Transverse colon (tissue), 4 donors: Measurements from ENCODE around the gene SARS1. TPM values are rescaled to one million over a fixed set of nuclear protein-coding genes. Genes with fewer than 3 reads are reported as not detected.

Source experiments
- DNase-seq: peaks from one replicate; pipeline ENCODE4 v3.0.0-alpha.2; 2019
- H3K27ac ChIP-seq, 4 donors: fragments of 200-600 bp; sonication (generic); 2 replicates each; pipeline ENCODE4 v1.5.1; 2016 to 2018; ENCODE audit warnings: inconsistent platforms in 4 of 4
- H3K27me3 ChIP-seq: fragments of 200-600 bp; sonication (generic); 2 replicates; pipeline ENCODE4 v1.5.1; 2017; ENCODE audit warnings: inconsistent platforms
- H3K36me3 ChIP-seq, 4 donors: fragments of 200-600 bp; sonication (generic); 2 replicates each; pipeline ENCODE4 v1.5.1; 2017 to 2019; ENCODE audit warnings: inconsistent platforms in 4 of 4
- H3K4me1 ChIP-seq, 4 donors: fragments of 200-600 bp; sonication (generic); 2 replicates each; pipeline ENCODE4 v1.5.1; 2017 to 2020; ENCODE audit warnings: inconsistent platforms in 4 of 4
- H3K4me3 ChIP-seq, 4 donors: fragments of 200-600 bp; sonication (generic); 1 replicate in 1 of 4; 2 replicates in 3 of 4; pipeline versions ENCODE4 v1.5.1 to v1.6.1; 2017 to 2019; ENCODE audit warnings: inconsistent platforms in 4 of 4
- H3K9me3 ChIP-seq, 2 donors: fragments of 200-600 bp; sonication (generic); 2 replicates each; pipeline ENCODE4 v1.5.1; 2017 to 2019; ENCODE audit warnings: inconsistent platforms in 2 of 2
- EP300 ChIP-seq: sonication (generic); formaldehyde crosslinking; IDR thresholded peaks from one replicate; pipeline ENCODE4 v1.6.1; 2017; ENCODE audit warnings: antibody characterized with exemption, low read depth
- POLR2A ChIP-seq: fragments of 450-650 bp; IDR thresholded peaks from one replicate; pipeline ENCODE4 v1.6.1; 2016; ENCODE audit warnings: antibody characterized with exemption, mild to moderate bottlenecking, moderate library complexity
- POLR2AphosphoS5 ChIP-seq, 3 donors: sonication (generic); formaldehyde crosslinking; IDR thresholded peaks; one replicate each; pipeline ENCODE4 v1.6.1; 2016; ENCODE audit warnings: antibody characterized with exemption in 3 of 3
- WGBS, 2 donors: methylation state at CpG; one replicate each; pipeline ENCODE4 v1.1.5; 2018; ENCODE audit warnings: low coverage in 1 of 2; 5-methylcytosine and 5-hydroxymethylcytosine counted together
- in situ Hi-C, 4 donors: fragments of 200-750 bp; cut with MboI; loops; one replicate each; pipeline versions ENCODE4 v1.15.0 to v1.15.1; 2017; ENCODE audit warnings: low sequenced_read_pairs in 3 of 4, low pct_ligation_motif_present in 1 of 4, low pct_unique_long_range_greater_than_20kb in 1 of 4
- intact Hi-C: fragments of 100-400 bp; cut with DNase I; formaldehyde crosslinking; loops from one replicate; pipeline ENCODE4 v1.15.1; 2023; ENCODE audit warnings: low total_unique reads
- total RNA-seq, 4 donors: library from RNA; depleted of rRNA; stranded (reverse); fragments of >200 nt; gene quantifications; one replicate each; pipeline ENCODE4 v1.1.0, GENCODE V29; 2016
- TF ChIP-seq, protein P1 (sequence below), 5 experiments: fragments of 200-600 bp in 3 of 5; fragments of 450-650 bp in 2 of 5; sonication (generic) in 3 of 5; IDR thresholded peaks; 1 replicate in 2 of 5; 2 replicates in 3 of 5; pipeline ENCODE4 v1.5.1; 2016 to 2017; ENCODE audit warnings: antibody characterized with exemption in 5 of 5, inconsistent platforms in 3 of 5, mild to moderate bottlenecking in 2 of 5, moderate library complexity in 1 of 5

Gene SARS1
- total RNA-seq, 4 donors from 2014 or later = 79.4 to 150 (median 125) TPM

DNA sequence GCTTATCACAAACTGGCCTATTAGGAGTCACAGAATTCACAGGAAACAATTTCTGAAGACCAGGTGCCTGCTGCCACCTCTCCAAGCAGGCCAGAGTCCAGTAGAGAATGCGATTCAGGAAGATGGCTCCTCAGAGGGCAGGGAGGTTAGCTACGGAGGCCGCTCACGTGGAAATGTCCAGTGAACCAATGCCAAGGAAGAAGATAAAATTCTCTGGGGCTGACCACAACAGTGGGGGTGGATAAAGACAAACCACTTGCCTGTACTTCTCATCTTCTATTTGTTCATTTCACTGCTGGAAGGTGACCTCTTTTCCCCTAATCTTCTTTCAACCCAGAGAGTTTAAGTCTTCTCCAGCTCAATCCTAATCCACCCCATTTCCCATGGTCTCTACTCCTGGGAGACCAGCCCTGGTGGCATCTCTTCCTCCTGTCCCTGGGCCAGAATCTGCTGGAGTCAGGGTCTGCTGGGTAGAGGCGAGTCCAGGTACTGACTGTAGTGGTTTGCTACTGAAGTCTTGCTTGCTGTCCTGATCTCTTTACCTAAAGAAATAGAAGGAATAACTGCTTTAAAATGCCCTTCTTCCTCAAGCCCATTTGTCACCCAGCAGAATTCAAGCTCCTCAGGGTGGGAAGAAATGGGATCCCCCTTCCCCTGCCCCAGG, 66.0 kb downstream of the SARS1 start:
- H3K4me3 ChIP-seq = no peak overlapping the region
- H3K4me1 ChIP-seq = peaks cover 13 to 44% (median 35%) of the 10 kb centered on the region in 4 donors
- DNase-seq = no peak
- H3K36me3 ChIP-seq = no peaks in the 10 kb centered on the region
- 93 to 100% methylated on average over 1 to 5 of the region's 5 CpGs for WGBS, 2 donors
- no peaks in the 10 kb centered on the region for H3K27me3 ChIP-seq
- intact Hi-C loops = loop anchor here (5.0 kb wide), 1 partner anchor 118 kb away; the partner anchor contains the start of gene SORT1
- in situ Hi-C loops = loop anchor here in 3 of 4 donors (5.0 to 25.0 kb wide), 2 partner anchors 123 to 133 kb away; no protein-coding TSS in a partner anchor
- H3K9me3 ChIP-seq = no peaks in the 10 kb centered on the region
- no peak for TF ChIP-seq POLR2A
- TF ChIP-seq, protein P1, sequence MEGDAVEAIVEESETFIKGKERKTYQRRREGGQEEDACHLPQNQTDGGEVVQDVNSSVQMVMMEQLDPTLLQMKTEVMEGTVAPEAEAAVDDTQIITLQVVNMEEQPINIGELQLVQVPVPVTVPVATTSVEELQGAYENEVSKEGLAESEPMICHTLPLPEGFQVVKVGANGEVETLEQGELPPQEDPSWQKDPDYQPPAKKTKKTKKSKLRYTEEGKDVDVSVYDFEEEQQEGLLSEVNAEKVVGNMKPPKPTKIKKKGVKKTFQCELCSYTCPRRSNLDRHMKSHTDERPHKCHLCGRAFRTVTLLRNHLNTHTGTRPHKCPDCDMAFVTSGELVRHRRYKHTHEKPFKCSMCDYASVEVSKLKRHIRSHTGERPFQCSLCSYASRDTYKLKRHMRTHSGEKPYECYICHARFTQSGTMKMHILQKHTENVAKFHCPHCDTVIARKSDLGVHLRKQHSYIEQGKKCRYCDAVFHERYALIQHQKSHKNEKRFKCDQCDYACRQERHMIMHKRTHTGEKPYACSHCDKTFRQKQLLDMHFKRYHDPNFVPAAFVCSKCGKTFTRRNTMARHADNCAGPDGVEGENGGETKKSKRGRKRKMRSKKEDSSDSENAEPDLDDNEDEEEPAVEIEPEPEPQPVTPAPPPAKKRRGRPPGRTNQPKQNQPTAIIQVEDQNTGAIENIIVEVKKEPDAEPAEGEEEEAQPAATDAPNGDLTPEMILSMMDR (IDR thresholded peaks at IDR 0.05) = no peak
- no peak for TF ChIP-seq EP300
- no peak for TF ChIP-seq POLR2AphosphoS5 (IDR thresholded peaks at IDR 0.05)
- no peak overlapping the region for H3K27ac ChIP-seq

DNA sequence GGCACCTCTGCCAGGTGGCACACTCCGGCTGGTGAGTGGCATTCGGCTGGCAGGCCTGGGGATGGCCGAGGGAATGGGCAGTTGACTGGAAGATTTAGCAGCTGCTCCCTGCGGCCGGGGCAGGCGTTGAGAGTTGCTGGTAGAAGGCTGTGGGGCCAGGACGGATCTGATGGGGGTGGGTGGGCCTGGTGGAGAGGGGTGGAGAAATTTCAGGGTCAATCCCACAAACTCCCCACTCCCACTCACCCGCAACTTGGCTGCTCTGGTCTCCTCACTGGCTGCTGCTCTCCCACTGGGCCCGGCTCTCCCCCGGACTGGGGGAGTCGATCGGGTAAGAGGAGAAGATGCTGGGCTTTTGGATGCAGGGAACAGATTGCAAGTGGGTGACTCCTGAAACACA, 67.1 kb downstream of the SARS1 start:
- Histone ChIP-seq H3K27me3 (no peaks in the 10 kb centered on the region), H3K4me1 (peaks cover 8 to 37% (median 29%) of the 10 kb centered on the region in 4 donors), H3K4me3 (no peak overlapping the region), H3K27ac (no peak overlapping the region), H3K9me3 (no peaks in the 10 kb centered on the region), H3K36me3 (no peaks in the 10 kb centered on the region)
- 94 to 96% methylated on average over 4 to 12 of the region's 12 CpGs for WGBS, 2 donors
- no peak for TF ChIP-seq POLR2AphosphoS5 (IDR thresholded peaks at IDR 0.05)
- TF ChIP-seq POLR2A = no peak
- no peak for TF ChIP-seq EP300
- TF ChIP-seq, protein P1 (IDR thresholded peaks at IDR 0.05) = no peak
- intact Hi-C loops = loop anchor here (5.0 kb wide), 1 partner anchor 116 kb away; the partner anchor contains the start of gene SORT1
- in situ Hi-C loops = loop anchor here in 1 of 4 donors (25.0 kb wide), 1 partner anchor 131 kb away; no protein-coding TSS in a partner anchor
- no peak for DNase-seq

DNA sequence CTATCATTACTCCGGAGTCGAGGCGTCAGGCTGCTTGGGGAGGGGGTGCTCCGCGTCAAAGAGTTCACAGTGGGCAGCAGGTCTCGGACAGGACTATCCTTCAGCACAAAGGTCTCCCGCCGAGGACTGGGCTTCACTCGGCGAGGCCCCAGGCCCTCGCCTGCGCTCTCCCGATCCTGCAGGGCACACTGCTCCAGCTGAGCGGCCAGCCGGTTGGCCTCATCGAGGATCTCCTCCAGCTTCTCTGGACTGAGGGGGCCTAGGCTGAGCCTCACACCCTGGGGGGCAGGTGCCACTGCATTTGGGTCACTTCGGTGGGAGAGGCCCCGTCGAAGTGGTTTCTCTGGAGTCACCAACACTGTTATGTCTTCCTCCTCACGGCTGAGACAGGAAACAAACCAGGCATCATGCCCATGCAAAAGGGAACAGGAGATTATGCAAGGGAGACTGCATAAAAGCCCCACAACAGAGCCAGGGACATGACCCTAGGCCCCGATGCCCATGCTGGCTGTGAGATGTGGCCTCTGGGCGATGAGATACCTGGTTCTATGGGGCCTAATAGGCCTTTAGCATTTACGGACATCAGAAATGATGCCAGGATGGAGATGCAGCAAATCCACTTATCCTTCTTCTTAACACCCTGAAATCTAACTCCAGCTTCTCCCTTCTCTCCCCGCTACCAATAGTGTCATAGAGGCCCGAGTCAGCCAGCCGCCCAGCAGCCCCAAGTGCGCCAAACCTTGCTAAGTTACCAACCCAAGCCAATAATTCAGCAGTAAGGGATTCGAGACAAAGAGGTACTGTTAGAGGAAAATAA, 68.2 kb downstream of the SARS1 start:
- DNase-seq = no peak
- no peaks in the 10 kb centered on the region for H3K27me3 ChIP-seq
- TF ChIP-seq, protein P1 (IDR thresholded peaks at IDR 0.05) = no peak
- TF ChIP-seq POLR2AphosphoS5 (IDR thresholded peaks at IDR 0.05) = no peak
- no peak for TF ChIP-seq POLR2A
- no peak for TF ChIP-seq EP300
- no peaks in the 10 kb centered on the region for H3K36me3 ChIP-seq
- in situ Hi-C loops = loop anchor here in 1 of 4 donors (25.0 kb wide), 1 partner anchor 130 kb away; no protein-coding TSS in a partner anchor
- H3K4me3 ChIP-seq = peak overlapping the region in 2 of 4 donors; percentile 52
- no peak overlapping the region for H3K27ac ChIP-seq
- H3K4me1 ChIP-seq = peaks cover 8 to 33% (median 29%) of the 10 kb centered on the region in 4 donors
- intact Hi-C loops = loop anchor here (5.0 kb wide), 1 partner anchor 115 kb away; the partner anchor contains the start of gene SORT1
- no peaks in the 10 kb centered on the region for H3K9me3 ChIP-seq
- 73% methylated on average over 27 of the region's 28 CpGs; no CpG with 5 or more reads in 1 of the 2 donors for WGBS, 2 donors

DNA sequence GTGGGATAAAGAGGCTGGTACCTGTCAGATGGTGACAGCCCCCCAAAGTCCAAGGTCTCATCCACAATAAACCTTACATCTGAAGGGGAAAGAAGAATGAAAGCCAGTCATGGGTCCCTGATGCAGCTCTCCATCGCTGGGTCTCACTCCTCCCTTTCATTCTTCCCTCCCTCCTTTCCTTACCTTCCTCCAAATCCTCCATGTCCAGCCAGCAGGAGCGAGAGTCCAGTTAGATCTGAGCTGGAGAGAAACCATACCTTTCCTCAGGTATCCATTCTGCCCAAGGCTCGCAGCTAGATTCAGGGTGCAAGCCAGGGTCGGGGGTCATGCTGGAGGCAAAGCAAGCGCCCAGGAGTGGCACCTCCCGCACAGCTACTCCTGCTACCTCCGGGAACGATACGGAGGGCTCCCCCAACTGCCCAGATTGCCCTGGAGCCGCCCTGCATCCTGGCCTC, 68.8 kb downstream of the SARS1 start:
- peak overlapping the region; percentile 87 to 96 (median 90) for H3K27ac ChIP-seq
- peaks cover 8 to 27% (median 23%) of the 10 kb centered on the region in 4 donors for H3K4me1 ChIP-seq
- H3K36me3 ChIP-seq = no peaks in the 10 kb centered on the region
- no peaks in the 10 kb centered on the region for H3K9me3 ChIP-seq
- 0 to 16% methylated on average over 1 to 10 of the region's 10 CpGs for WGBS, 2 donors
- TF ChIP-seq POLR2A (no peak), POLR2AphosphoS5 (IDR thresholded peaks at IDR 0.05) (no peak), EP300 (no peak)
- TF ChIP-seq, protein P1 (IDR thresholded peaks at IDR 0.05) = no peak
- in situ Hi-C loops = loop anchor here in 1 of 4 donors (25.0 kb wide), 1 partner anchor 130 kb away; no protein-coding TSS in a partner anchor
- no peaks in the 10 kb centered on the region for H3K27me3 ChIP-seq
- DNase-seq = no peak
- intact Hi-C loops = loop anchor here (5.0 kb wide), 1 partner anchor 115 kb away; the partner anchor contains the start of gene SORT1
- peak overlapping the region; percentile 39 to 52 (median 52) for H3K4me3 ChIP-seq
